Islet of Langerhans (tissue), 1 donor: ENCODE results near the gene SMIM14.
"Not testable (repeated sequence)": the region's sequence is repeated elsewhere in the genome, so short reads cannot be mapped to it uniquely, and the experiment has no call there.

Experiments used
- FAIRE-seq: peaks from one replicate; lab custom pipeline; 2011; peaks lifted over from hg19 to GRCh38; lab: Jason Lieb, UNC

SMIM14 gene

DNA sequence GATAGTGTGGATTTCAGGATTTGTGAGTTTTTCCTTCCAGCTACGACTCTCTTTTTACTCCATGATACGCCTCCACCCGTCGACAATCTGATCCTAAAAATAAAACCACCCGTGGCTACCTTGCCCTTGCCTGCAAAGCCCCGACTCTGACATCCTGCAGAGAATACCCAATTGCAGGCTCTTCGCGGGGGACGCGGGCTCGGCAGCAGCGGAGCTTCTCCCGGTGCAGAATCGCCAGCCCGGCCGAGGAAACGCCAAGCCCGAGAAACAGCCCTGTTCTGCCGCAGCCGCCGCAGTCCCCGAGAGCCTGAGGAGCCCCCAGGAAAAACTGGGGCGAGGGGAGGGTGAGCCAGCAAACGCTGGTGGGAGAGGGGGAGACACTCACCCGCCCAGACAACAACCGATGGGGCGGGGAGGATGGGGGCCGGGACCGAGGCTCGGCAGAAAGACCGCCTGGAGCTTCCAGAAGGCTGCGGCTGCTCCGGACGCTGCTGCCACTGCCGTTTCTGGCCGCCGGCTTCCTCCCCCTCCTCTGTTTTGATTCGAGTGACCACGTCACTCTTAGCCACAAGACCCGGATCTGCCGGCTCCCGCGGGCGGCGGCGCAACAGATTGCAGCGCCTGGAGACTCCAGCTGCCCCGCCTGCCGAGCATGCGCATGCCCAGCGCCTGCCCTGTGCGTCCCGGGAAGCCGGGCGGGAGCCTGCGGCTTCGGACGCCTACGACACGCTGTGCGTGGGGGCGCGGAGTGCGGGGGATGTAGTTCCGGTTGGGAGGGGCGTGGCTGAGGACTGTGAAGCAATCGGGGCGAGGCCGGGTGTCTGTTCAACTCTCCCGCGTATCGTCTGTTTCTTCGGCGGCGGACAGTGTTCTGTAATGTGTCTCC lies at the start of gene SMIM14:
Gene SMIM14, minus strand, starts transcription at position 512 of the 886 bp plus-strand sequence. CDS start 33,720 bp downstream, outside the sequence.
- FAIRE-seq = no peak

DNA sequence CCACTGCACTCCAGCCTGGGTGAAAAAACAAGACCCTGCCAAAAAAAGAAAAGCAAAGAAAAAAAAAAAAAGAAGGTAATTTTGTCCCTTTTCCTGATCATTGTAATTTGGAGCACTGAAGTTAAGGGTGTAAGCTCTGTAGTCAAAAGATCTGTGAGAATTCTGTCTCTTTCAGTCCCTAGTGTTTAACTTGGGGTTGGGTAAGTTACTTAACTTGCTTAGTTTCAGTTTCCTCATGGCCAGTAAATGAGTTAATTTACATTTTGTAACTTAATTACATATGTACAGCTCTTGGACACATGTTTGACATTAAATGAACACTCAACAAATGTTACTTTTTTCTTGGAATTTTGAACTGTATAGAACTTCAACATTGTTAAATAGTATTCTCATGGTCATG lies 48.3 kb upstream of the SMIM14 start:
- no peak for FAIRE-seq

- no peak for FAIRE-seq
Observed at GRCh38 chr4:39685990-39686389, 47.3 kb upstream of the SMIM14 start.

- FAIRE-seq = no peak
Observed at GRCh38 chr4:39682138-39682537, 43.5 kb upstream of the SMIM14 start.

DNA sequence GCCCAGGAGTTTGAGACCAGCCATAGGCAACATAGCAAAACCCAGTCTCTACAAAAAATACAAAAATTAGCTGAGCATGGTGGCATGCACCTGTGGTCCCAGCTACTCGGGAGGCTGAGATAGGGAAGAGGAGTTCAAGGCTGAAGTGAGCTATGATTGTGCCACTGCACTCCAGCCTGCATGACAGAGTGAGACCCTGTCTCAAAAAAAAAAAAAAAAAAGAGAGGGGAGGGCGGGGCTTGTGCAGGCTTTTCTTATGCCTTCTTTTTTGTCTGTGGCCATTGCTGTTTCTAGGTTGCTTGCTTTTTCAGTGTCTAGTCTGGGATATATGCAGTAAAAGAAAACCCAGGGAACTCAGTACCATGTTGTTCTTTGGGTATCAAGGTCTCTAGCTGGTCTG lies 42.3 kb upstream of the SMIM14 start:
- not testable (repeated sequence) for FAIRE-seq

GRCh38 chr4:39675681-39676080 lies 37.0 kb upstream of the SMIM14 start:
- FAIRE-seq = not testable (repeated sequence)

DNA sequence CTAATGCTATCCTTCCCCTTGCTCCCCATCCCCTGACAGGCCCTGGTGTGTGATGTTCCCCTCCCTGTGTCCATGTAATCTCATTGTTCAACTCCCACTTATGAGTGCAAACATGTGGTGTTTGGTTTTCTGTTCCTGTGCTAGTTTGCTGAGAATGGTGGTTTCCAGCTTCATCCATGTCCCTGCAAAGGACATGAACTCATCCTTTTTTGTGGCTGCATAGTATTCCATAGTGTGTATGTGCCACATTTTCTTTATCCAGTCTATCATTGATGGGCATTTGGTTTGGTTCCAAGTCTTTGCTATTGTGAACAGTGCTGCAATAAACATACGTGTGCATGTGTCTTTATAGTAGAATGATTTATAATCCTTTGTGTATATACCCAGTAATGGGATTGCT lies 31.6 kb upstream of the SMIM14 start:
- FAIRE-seq = not testable (repeated sequence)

- FAIRE-seq = no peak
Observed at GRCh38 chr4:39668887-39669286, 30.2 kb upstream of the SMIM14 start.

DNA sequence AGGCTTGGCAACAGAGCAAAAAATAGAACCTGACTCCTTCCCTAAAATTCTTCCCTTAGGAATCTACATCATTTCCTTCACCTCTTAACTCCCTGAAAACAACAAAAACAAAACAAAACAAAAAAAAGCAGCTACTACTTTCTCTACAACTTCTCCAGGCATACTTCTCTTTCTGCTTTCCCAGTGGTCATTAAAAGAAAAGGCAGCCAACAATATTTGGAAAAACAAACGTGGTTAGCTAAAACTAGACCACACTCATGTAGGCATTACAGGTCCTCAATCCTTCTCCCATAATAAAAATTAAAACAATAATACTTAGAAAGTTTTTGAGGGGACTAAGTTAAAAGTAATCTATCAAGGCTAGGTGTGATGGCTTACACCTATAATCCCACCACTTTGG lies 29.0 kb upstream of the SMIM14 start:
- FAIRE-seq = no peak

DNA sequence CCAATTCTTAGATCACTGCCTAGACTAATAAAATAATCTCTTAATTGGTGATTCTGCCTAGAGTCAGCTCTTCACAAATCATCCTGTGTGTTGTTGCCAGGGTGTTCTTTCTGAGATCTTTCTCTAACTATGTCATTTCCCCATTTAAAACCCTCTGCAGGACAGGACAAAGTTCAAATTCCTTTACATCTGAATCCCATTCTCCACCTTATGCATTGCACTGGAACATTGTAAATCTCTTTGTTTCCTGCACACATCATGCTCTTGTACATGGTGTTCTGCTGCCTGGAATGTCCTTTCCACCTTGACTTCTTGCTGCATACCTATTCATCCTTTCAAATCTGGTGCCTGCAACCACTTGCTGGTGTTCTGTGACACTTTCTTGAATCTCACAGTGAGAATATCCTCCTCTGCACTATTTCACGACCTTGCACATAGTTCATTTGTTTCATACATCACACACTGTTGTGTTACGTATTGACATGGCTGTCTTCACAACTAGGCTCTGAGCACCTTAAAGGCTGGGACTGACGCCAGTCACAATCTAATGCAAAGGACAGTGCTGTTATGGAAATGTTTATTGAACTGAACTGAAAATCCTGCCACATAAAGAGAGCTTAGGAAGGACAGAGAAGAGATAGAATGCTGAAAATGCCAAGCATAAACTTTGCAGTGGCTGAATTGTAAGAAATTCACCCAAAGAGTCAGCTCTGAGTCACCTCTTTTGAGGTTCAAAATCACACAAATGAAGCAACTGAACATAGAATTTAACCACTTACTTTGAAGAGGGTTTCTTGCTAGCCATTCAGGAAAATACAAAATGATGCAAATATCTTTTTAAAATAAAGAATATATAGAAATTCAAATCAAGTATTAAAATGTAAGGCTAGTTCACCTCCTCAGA lies 26.4 kb upstream of the SMIM14 start:
- FAIRE-seq = no peak

DNA sequence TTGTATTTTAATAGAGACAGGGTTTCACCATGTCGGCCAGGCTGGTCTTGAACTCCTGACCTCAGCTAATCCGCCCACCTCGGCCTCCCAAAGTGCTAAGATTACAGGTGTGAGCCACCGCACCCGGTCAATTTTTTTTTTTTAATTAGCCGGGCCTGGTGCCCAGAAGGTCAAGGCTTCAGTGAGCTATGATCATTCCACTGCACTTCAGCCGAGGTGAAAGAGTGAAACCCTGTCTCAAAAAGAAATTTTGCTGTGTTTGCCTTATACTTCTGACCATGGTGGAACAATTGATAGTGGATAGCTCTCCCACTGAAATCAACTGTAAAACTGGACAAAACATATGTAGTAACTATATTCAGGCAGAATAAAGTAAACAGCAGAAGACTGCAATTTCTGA lies 24.0 kb upstream of the SMIM14 start:
- FAIRE-seq = no peak

DNA sequence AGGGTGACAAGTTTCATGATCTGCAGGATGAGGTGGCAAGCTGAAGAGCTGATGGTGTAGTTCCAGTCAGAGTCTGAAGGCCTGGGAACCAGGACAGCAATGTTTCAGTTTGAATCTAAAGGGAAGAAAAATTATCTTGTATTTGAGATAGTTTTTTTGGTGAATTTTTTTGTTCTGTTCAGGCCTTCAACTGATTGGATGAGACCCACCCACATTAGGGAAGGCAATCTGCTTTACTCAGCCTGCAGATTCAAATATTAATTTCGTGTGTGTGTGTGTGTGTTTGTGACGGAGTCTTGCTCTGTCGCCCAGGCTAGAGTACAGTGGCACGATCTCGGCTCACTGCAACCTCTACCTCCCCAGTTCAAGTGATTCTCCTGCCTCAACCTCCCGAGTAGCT lies 22.1 kb upstream of the SMIM14 start:
- FAIRE-seq = no peak

DNA sequence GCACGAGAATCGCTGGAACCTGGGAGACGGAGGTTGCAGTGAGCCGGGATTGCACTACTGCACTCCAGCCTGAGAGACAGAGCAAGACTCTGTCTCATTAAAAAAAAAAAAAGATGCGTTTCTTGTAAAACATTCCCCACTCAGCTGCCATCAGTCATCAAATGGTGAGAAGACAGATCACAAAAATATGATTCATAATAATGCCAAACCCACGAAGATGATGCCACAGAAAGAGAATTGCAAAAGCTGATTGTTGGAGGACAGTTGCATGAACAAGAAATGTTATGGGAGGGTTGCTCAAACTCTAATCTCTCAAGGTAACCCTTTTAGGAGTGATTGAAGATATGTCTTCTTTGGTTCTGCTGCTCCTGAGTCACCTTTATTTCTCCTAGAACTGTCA lies 21.4 kb upstream of the SMIM14 start:
- no peak for FAIRE-seq

GRCh38 chr4:39658756-39659155 lies 20.1 kb upstream of the SMIM14 start:
- no peak for FAIRE-seq

- FAIRE-seq = no peak
Observed at GRCh38 chr4:39657465-39657864, 18.8 kb upstream of the SMIM14 start.

- FAIRE-seq = not testable (repeated sequence)
Observed at GRCh38 chr4:39656638-39657037, 18.0 kb upstream of the SMIM14 start.

GRCh38 chr4:39655876-39656275 lies 17.2 kb upstream of the SMIM14 start:
- FAIRE-seq = no peak

GRCh38 chr4:39655211-39655610 lies 16.5 kb upstream of the SMIM14 start:
- no peak for FAIRE-seq

- FAIRE-seq = not testable (repeated sequence)
Observed at GRCh38 chr4:39651586-39651985, 12.9 kb upstream of the SMIM14 start.

DNA sequence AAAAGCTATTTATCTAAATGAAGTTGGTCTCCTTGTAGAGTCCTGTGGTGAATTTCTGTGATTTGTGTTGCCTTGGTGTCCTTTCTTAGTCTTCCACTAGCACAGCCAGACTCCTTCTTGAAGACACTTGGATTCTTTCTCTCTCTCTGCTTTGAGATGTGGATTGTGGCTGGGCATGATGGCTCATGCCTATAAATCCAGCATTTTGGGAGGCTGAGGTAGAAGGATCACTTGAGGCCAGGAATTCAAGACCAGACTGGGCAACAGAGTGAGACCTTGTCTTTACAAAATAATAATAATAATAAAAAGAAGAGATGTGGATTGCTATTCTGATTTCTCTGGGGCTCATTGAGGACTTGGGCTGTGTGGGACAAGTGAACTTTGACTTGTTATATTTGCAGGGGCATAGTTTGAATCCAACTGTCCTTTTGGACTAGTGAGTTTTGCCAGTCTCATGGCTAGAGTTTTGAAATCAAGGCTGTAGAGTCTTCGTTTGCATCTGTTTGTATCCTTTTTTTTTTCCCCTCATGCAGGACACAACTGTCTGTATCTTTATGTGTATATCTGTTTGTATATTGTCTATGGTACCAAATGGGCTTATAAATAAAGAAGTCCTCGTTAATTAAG lies 11.1 kb upstream of the SMIM14 start:
- no peak for FAIRE-seq

- FAIRE-seq = no peak
Observed at GRCh38 chr4:39648827-39649558, 10.3 kb upstream of the SMIM14 start.

DNA sequence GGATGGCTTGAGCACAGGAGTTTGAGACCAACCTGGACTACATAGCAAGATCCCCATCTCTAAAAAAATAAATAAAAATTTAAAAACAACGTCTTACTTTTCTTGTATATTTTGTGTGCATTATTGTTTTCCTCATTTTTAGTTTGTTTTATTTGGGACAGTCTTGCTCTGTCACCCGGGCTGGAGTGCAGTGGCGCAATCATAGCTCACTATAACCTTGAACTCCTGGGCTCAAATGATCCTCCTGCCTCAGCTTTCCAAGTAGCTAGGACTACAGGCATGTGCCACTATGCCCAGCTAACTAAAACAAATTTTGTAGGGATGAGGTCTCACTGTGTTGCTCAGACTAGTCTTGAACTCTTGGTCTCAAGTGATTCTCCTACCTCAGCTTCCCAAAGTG lies 9.5 kb upstream of the SMIM14 start:
- FAIRE-seq = no peak
